NCI-H146 treated with DMSO at 0.1 percent for 48 hours (cell line): Measurements from ENCODE around the gene CD84.
"Not testable (repeated sequence)": the region's sequence is repeated elsewhere in the genome, so short reads cannot be mapped to it uniquely, and the experiment has no call there.

Experiments used
- DNase-seq: peaks from one replicate; lab custom pipeline; 2025; ENCODE audit not compliant: unreplicated experiment; lab: John Stamatoyannopoulos, UW

Gene CD84

GRCh38 chr1:160575112-160575664 lies 4.1 kb downstream of the CD84 start:
- no peak for DNase-seq

DNA sequence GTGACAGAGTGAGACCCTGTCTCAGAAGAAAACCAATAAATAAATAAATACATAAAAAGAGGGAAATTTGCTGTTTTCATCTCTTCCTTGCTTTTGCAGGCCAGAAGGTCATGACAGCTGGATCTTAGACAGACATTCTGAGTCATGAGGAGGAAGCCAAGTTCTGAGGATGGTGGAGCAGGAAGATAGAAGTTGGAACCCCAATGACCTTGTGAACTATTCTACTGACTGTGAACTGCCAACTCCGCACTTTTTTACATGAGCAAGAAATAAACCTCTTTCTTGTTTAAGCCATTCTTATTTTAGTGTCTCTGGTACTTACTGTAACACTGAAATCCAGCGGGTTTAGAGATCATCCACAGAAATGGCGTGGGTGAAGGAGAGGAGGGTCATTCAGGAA lies 8.5 kb downstream of the CD84 start:
- DNase-seq: no peak

- DNase-seq: no peak
These were observed 9.5 kb downstream of the CD84 start for GRCh38 chr1:160569806-160570205.

GRCh38 chr1:160567858-160568682 lies 11.2 kb downstream of the CD84 start:
- DNase-seq: no peak

DNA sequence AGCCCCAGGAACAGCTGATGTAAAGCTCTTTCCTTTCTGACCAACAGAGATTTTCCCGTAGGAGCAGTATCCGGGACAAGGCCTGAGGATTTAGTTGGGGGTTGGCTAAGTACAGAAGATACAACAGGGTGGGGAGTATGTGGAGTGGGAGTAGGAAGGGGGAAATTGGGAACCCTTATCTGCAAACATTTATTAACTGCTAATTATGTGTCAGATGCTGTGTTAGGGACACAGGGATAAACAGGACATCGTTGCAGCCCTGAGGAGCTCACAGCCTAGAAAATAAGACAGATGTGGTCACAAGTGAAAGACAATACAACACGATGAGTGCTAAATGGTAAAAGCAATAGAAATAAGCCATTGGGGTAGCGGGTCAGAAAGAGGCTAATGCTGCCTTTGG lies 12.0 kb downstream of the CD84 start:
- no peak for DNase-seq

GRCh38 chr1:160565564-160565963 lies 13.7 kb downstream of the CD84 start:
- DNase-seq: no peak

DNA sequence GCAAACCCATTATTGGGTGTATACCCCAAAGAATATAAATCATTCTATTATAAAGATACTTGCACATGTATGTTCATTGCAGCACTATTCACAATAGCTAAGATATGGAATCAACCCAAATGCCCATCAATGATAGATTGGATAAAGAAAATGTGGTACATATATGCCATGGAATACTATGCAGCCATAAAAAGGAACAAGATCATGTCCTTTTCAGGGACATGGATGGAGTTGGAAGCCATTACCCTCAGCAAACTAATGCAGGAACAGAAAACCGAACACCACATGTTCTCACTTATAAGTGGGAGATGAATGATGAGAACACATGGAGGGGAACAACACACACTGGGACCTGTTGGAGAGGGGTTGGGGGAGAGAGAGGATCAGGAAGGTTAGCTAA lies 16.1 kb downstream of the CD84 start:
- DNase-seq: not testable (repeated sequence)

DNA sequence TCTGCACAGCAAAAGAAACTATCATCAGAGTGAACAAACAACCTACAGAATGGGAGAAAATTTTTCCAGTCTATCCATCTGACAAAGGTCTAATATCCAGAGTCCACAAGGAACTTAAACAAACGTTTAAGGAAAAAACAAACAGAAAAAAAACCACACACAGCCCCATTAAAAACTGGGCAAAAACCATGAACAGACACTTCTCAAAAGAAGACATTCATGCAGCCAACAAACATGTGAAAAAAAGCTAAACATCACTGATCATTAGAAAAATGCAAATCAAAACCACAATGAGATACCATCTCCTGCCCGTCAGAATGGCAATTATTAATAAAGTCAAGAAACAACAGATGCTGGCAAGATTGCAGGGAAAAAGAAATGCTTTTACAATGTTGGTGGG lies 16.6 kb downstream of the CD84 start:
- not testable (repeated sequence) for DNase-seq

DNA sequence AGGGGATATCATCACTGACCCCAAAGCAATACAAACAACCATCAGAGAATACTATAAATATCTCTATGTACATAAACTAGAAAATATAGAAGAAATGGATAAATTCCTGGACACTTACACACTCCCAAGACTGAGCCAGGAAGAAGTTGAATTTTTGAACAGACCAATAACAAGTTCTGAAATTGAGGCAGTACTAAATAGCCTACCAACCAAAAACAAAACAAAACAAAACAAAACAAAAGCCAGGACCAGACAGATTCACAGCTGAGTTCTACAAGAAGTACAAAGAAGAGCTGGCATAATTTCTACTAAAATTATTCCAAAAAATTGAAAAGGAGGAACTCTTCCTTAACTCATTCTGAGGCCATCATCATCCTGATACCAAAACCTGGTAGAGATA lies 18.5 kb downstream of the CD84 start:
- no peak for DNase-seq

- DNase-seq: no peak
These were observed 19.1 kb downstream of the CD84 start for GRCh38 chr1:160560045-160560705.

GRCh38 chr1:160559437-160559836 lies 19.9 kb downstream of the CD84 start:
- not testable (repeated sequence) for DNase-seq

GRCh38 chr1:160558660-160559380 lies 20.5 kb downstream of the CD84 start:
- DNase-seq: no peak

GRCh38 chr1:160553778-160554177 lies 25.5 kb downstream of the CD84 start:
- no peak for DNase-seq

- DNase-seq: no peak
These were observed 26.9 kb downstream of the CD84 start for GRCh38 chr1:160552425-160552824.

GRCh38 chr1:160550572-160551034 lies 28.7 kb downstream of the CD84 start:
- no peak for DNase-seq

DNA sequence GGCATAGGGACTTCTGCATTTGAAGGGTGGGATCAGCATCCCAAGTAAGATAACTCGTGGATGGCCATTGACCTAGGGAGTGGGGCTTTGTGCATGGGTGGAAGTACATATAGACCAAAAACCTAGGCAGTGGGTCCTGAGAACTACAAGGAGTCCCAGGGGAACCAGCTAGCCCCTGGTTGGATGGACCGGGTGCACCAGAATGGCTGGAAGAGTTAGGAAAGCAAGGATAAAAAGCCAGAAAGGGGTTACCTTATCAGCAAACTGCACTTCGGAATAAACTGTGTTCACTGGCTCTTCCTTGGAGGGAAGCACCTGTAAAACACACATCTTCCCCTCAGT lies 29.7 kb downstream of the CD84 start:
- DNase-seq: no peak

GRCh38 chr1:160548960-160549664 lies 30.2 kb downstream of the CD84 start:
- DNase-seq: no peak

DNA sequence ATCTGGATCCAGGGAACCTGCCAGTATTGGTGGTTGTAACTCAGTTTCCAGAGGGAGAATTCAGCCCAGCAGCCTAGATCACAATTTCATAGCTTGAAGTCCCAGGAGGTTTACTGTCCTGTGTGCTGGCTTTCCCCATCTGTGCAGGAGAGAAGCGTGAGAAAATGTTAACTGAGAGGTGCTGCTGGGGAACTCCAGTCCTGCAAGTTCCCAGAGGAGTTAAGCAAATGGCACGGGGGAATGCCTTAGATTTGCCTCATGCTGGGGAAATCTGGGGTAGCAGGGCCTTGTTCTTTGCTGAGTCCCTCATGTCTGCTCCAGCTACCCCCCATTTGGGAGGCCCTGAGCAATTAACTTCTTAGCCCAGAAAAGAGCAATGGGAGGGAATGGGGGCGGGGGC lies 31.1 kb downstream of the CD84 start:
- no peak for DNase-seq

DNA sequence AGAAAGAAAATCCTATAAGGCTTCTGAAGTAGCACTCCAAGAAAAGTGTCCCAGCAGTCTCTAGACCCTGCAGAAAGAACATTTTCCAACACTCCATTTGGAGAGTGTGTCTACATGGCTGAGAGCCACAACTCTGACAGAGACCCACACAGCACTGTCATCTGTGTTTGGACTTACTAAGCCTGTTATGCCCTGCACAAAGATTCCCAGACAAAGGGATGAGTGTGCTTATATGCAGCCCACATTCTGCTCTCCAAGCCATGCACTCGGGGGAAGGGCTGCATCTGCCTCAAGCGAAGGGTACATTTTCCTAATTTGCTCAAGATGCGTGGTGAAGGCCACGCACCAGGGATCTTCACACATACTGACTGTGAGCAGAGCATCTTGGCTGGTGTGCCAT lies 31.9 kb downstream of the CD84 start:
- no peak for DNase-seq

GRCh38 chr1:160546942-160547341 lies 32.4 kb downstream of the CD84 start:
- no peak for DNase-seq

DNA sequence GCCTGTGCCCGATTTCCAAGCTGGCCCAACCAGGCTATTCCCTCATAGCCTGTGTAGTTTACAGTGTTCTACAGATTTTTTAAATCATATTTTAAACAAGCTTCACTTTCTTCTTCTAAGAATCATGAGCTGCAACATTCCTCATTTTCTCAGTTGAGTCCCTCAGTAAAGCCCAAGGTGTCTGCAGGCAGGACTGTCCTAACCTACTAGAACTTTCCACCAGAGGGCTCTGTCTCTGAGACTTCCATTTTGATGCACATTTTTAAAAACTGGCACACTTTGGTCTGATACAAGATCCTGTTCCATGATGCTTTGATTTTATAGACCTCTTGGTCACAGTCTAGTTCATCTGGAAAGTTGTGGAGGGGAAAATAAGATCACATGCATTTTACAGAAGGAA lies 34.6 kb downstream of the CD84 start:
- DNase-seq: no peak
